Neuronal stem cell (in vitro differentiated cells): ENCODE data around the gene BAIAP2.

Experiments
- DNase-seq: peaks from one replicate; pipeline ENCODE4 v3.0.0-alpha.2; 2013; ENCODE audit warnings: low spot score
- H2AFZ ChIP-seq: one replicate; pipeline ENCODE4 v1.6.1; 2013; ENCODE audit warnings: mild to moderate bottlenecking, low read length, inconsistent platforms
- H2AK5ac ChIP-seq: 2 replicates; pipeline ENCODE4 v1.6.1; 2013; ENCODE audit warnings: low read depth, mild to moderate bottlenecking, inconsistent platforms, low read length, moderate library complexity, mixed read lengths
- H2BK120ac ChIP-seq: 2 replicates; pipeline ENCODE4 v1.6.1; 2013; ENCODE audit warnings: low read depth, mild to moderate bottlenecking, inconsistent platforms, low read length, moderate library complexity, mixed read lengths
- H2BK12ac ChIP-seq: one replicate; pipeline ENCODE4 v1.6.1; 2013; ENCODE audit warnings: low read length, inconsistent platforms
- H2BK15ac ChIP-seq: 2 replicates; pipeline ENCODE4 v1.6.1; 2013; ENCODE audit warnings: mild to moderate bottlenecking, low read length, inconsistent platforms, mixed read lengths
- H2BK5ac ChIP-seq: one replicate; pipeline ENCODE4 v1.6.1; 2013; ENCODE audit warnings: inconsistent platforms, mild to moderate bottlenecking, low read length, moderate library complexity
- H3K14ac ChIP-seq: one replicate; pipeline ENCODE4 v1.6.1; 2013; ENCODE audit warnings: low read length, inconsistent platforms
- H3K18ac ChIP-seq: 2 replicates; pipeline ENCODE4 v1.6.1; 2013; ENCODE audit warnings: low read length, inconsistent platforms
- H3K23ac ChIP-seq: 2 replicates; pipeline ENCODE4 v1.6.1; 2013; ENCODE audit warnings: low read depth, mild to moderate bottlenecking, mixed read lengths, low read length, inconsistent platforms; ENCODE audit not compliant: poor library complexity
- H3K27ac ChIP-seq: replicated peaks from 3 replicates; pipeline ENCODE4 v1.5.1; 2013; ENCODE audit warnings: low read length, inconsistent platforms
- H3K27me3 ChIP-seq, 3 experiments: 2 replicates each; pipeline ENCODE4 v1.6.1; 2013; ENCODE audit warnings: low read length in 3 of 3, mild to moderate bottlenecking in 2 of 3, inconsistent platforms in 1 of 3, low read depth in 1 of 3, mixed read lengths in 1 of 3, moderate library complexity in 1 of 3; ENCODE audit not compliant: control insufficient read depth in 3 of 3, insufficient read depth in 3 of 3
- H3K36me3 ChIP-seq, 2 donors: replicated peaks in 1 of 2; 2 replicates each; pipeline ENCODE4 v1.6.1; 2013; ENCODE audit warnings: low read length in 2 of 2; ENCODE audit not compliant: control insufficient read depth in 2 of 2, insufficient read depth in 2 of 2
- H3K4ac ChIP-seq: 2 replicates; pipeline ENCODE4 v1.6.1; 2013; ENCODE audit warnings: inconsistent platforms, mild to moderate bottlenecking, low read length, moderate library complexity
- H3K4me1 ChIP-seq, 2 donors: 1 replicate in 1 of 2; 2 replicates in 1 of 2; pipeline ENCODE4 v1.6.1; 2013; ENCODE audit warnings: low read length in 2 of 2, low read depth in 1 of 2; ENCODE audit not compliant: control insufficient read depth in 2 of 2, insufficient read depth in 1 of 2
- H3K4me2 ChIP-seq: one replicate; pipeline ENCODE4 v1.6.1; 2013; ENCODE audit warnings: mild to moderate bottlenecking, low read length, inconsistent platforms; ENCODE audit not compliant: insufficient read depth, poor library complexity, severe bottlenecking
- H3K4me3 ChIP-seq, 2 donors: 2 replicates each; pipeline ENCODE4 v1.5.1; 2013; ENCODE audit warnings: low read length in 2 of 2, mild to moderate bottlenecking in 2 of 2, inconsistent platforms in 1 of 2, moderate library complexity in 1 of 2
- H3K79me1 ChIP-seq: one replicate; pipeline ENCODE4 v1.6.1; 2013; ENCODE audit warnings: low read depth, mild to moderate bottlenecking, inconsistent platforms, low read length, moderate library complexity
- H3K9ac ChIP-seq: one replicate; pipeline ENCODE4 v1.6.1; 2013; ENCODE audit warnings: mild to moderate bottlenecking, low read depth, low read length, inconsistent platforms; ENCODE audit not compliant: poor library complexity
- H3K9me3 ChIP-seq, 2 donors: replicated peaks in 1 of 2; 2 replicates each; pipeline versions ENCODE3 to v1.6.1; 2013; ENCODE audit warnings: low read length in 2 of 2, mild to moderate bottlenecking in 2 of 2, inconsistent platforms in 1 of 2, low read depth in 1 of 2, mixed read lengths in 1 of 2, moderate library complexity in 1 of 2; ENCODE audit not compliant: control insufficient read depth in 2 of 2, insufficient read depth in 1 of 2
- H4K8ac ChIP-seq: one replicate; pipeline ENCODE4 v1.6.1; 2013; ENCODE audit warnings: low read depth, mild to moderate bottlenecking, inconsistent platforms, low read length, moderate library complexity
- H4K91ac ChIP-seq: one replicate; pipeline ENCODE4 v1.6.1; 2013; ENCODE audit warnings: low read length, low read depth, mild to moderate bottlenecking, inconsistent platforms; ENCODE audit not compliant: poor library complexity
- WGBS, 2 donors: extraction: QIAGEN DNeasy Blood & Tissue Kit; methylation state at CpG; one replicate each; pipeline ENCODE4 v1.1.7; 2013; ENCODE audit warnings: missing lambda C conversion rate in 2 of 2, mixed read lengths in 1 of 2; ENCODE audit not compliant: insufficient read length in 2 of 2, insufficient replicate concordance in 1 of 2; ENCODE audit errors: extremely low coverage in 2 of 2; 5-methylcytosine and 5-hydroxymethylcytosine counted together

Gene BAIAP2

GRCh38 chr17:81021531-81022343 lies 13.2 kb upstream of the BAIAP2 start:
- peak overlapping the region; percentile 90 for H2BK15ac ChIP-seq
- no peak overlapping the region for H2BK120ac ChIP-seq
- no CpG with 5 or more reads among the region's 19 CpGs for WGBS, 2 donors
- H3K27ac ChIP-seq = no peak overlapping the region
- peak overlapping the region; percentile 79 for H3K9ac ChIP-seq
- H3K23ac ChIP-seq = no peak overlapping the region
- no peak overlapping the region for H3K14ac ChIP-seq
- peaks cover 0 to 2% of the 10 kb centered on the region in 2 donors for H3K9me3 ChIP-seq
- no peak for DNase-seq
- H2AFZ ChIP-seq = no peak overlapping the region
- no peak overlapping the region for H4K8ac ChIP-seq
- peak overlapping the region; percentile 77 for H3K18ac ChIP-seq
- no peak overlapping the region for H4K91ac ChIP-seq
- H3K4ac ChIP-seq = no peak overlapping the region
- H3K27me3 ChIP-seq = no peaks in the 10 kb centered on the region
- H3K4me2 ChIP-seq = no peak overlapping the region
- peak overlapping the region; percentile 46 for H2BK12ac ChIP-seq
- H3K36me3 ChIP-seq = no peaks in the 10 kb centered on the region
- peaks cover 8 to 16% of the 10 kb centered on the region in 2 donors for H3K4me1 ChIP-seq
- H3K79me1 ChIP-seq = no peaks in the 10 kb centered on the region
- no peak overlapping the region for H3K4me3 ChIP-seq
- no peak overlapping the region for H2BK5ac ChIP-seq
- H2AK5ac ChIP-seq = peak overlapping the region; percentile 88

DNA sequence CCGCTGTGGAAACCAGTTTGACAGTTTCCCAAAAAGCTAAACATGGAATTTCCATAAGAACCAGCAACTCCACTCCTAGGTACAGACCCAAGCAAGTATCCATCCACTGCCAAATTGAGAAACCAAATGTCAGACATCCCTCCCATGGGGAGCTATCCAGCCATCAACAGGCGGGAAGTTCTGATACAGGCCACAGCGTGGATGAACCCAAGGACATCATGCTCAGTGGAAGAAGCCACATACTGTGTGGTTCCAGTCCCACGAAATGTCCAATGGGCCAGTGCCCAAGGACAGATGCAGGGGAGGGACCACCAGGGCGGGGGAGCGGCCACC lies 12.6 kb upstream of the BAIAP2 start:
- H3K4me2 ChIP-seq = no peak overlapping the region
- H3K14ac ChIP-seq = no peak overlapping the region
- no peak overlapping the region for H4K8ac ChIP-seq
- no peaks in the 10 kb centered on the region for H3K9me3 ChIP-seq
- H2BK120ac ChIP-seq = no peak overlapping the region
- H3K4me1 ChIP-seq = peaks cover 11 to 16% of the 10 kb centered on the region in 2 donors
- no peak overlapping the region for H3K4ac ChIP-seq
- H3K23ac ChIP-seq = no peak overlapping the region
- no peak overlapping the region for H3K4me3 ChIP-seq
- no peak overlapping the region for H3K9ac ChIP-seq
- no peaks in the 10 kb centered on the region for H3K36me3 ChIP-seq
- H3K27me3 ChIP-seq = no peaks in the 10 kb centered on the region
- WGBS, 2 donors = no CpG with 5 or more reads among the region's 6 CpGs
- H3K18ac ChIP-seq = no peak overlapping the region
- no peak for DNase-seq
- H4K91ac ChIP-seq = no peak overlapping the region
- no peak overlapping the region for H2BK5ac ChIP-seq
- no peak overlapping the region for H2AFZ ChIP-seq
- H2BK15ac ChIP-seq = no peak overlapping the region
- H2AK5ac ChIP-seq = no peak overlapping the region
- no peaks in the 10 kb centered on the region for H3K79me1 ChIP-seq
- no peak overlapping the region for H3K27ac ChIP-seq
- H2BK12ac ChIP-seq = no peak overlapping the region

- no peak overlapping the region for H4K91ac ChIP-seq
- no peak overlapping the region for H3K14ac ChIP-seq
- H2BK120ac ChIP-seq = no peak overlapping the region
- no peak overlapping the region for H2BK5ac ChIP-seq
- H3K36me3 ChIP-seq = no peaks in the 10 kb centered on the region
- no peaks in the 10 kb centered on the region for H3K27me3 ChIP-seq
- H2AK5ac ChIP-seq = no peak overlapping the region
- no peak overlapping the region for H3K4me3 ChIP-seq
- no peak overlapping the region for H3K23ac ChIP-seq
- no peak overlapping the region for H3K9ac ChIP-seq
- no peak overlapping the region for H2BK15ac ChIP-seq
- no peak overlapping the region for H3K27ac ChIP-seq
- no peaks in the 10 kb centered on the region for H3K9me3 ChIP-seq
- no peak for DNase-seq
- H2BK12ac ChIP-seq = no peak overlapping the region
- H3K4ac ChIP-seq = no peak overlapping the region
- no peak overlapping the region for H2AFZ ChIP-seq
- no peaks in the 10 kb centered on the region for H3K79me1 ChIP-seq
- H3K4me1 ChIP-seq = peaks cover 14% of the 10 kb centered on the region in 2 donors
- H3K18ac ChIP-seq = peak overlapping the region; percentile 73
- H4K8ac ChIP-seq = no peak overlapping the region
- no CpG with 5 or more reads among the region's 16 CpGs for WGBS, 2 donors
- no peak overlapping the region for H3K4me2 ChIP-seq
These were observed 9.7 kb upstream of the BAIAP2 start for GRCh38 chr17:81025065-81025740.

DNA sequence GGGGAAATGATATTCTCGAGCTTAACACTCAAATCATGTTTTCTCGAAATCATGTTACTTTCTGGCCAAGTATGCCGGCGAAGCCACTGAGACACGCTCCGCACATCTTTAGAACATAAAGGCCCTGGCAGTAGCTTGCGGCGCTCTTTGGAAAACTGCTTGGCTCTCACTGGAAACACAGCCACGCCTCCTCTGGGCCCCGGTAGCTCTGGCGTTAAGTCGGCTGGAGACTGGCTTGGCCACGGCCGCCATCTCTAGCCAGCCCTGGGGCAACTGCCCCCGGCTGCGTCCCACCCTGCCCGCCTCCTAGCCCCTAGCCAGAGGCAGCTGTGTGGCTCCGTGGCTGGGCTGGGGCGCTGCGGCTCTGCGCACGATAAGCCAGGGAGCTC lies 9.2 kb upstream of the BAIAP2 start:
- H2BK120ac ChIP-seq = peak overlapping the region; percentile 69
- no peak overlapping the region for H2BK12ac ChIP-seq
- no peak overlapping the region for H3K4ac ChIP-seq
- no peak overlapping the region for H3K4me2 ChIP-seq
- H2BK15ac ChIP-seq = no peak overlapping the region
- H4K8ac ChIP-seq = no peak overlapping the region
- no peak overlapping the region for H3K27ac ChIP-seq
- DNase-seq = no peak
- no peaks in the 10 kb centered on the region for H3K79me1 ChIP-seq
- H4K91ac ChIP-seq = no peak overlapping the region
- H3K4me3 ChIP-seq = no peak overlapping the region
- H2AFZ ChIP-seq = no peak overlapping the region
- WGBS, 2 donors = no CpG with 5 or more reads among the region's 22 CpGs
- H3K23ac ChIP-seq = no peak overlapping the region
- H2BK5ac ChIP-seq = no peak overlapping the region
- peak overlapping the region; percentile 64 for H2AK5ac ChIP-seq
- peak overlapping the region; percentile 77 for H3K18ac ChIP-seq
- peaks cover 14 to 15% of the 10 kb centered on the region in 2 donors for H3K4me1 ChIP-seq
- H3K9me3 ChIP-seq = no peaks in the 10 kb centered on the region
- peaks cover 0 to 2% of the 10 kb centered on the region in 2 donors for H3K36me3 ChIP-seq
- no peak overlapping the region for H3K14ac ChIP-seq
- peak overlapping the region; percentile 64 for H3K9ac ChIP-seq
- no peaks in the 10 kb centered on the region for H3K27me3 ChIP-seq
